GM12878 (cell line): Measurements from ENCODE around the gene MASP1. TPM values are rescaled to one million over a fixed set of nuclear protein-coding genes. Genes with fewer than 3 reads are reported as not detected.

ENCODE experiments used
- ATAC-seq: fragments of 200-7000 bp; cut with Tn5 transposase; 3 replicates; pipeline ENCODE4 v1.9.1; 2020; ENCODE audit warnings: mild to moderate bottlenecking, moderate library complexity
- BruUV-seq: library from RNA; stranded (reverse); fragments of 400-500 nt; replicated peaks from 2 replicates; lab custom pipeline; 2021; lab: Mats Ljungman, UMichigan
- CTCF ChIA-PET: fragments of 300-600 bp; sonication (Branson Sonifier 250); formaldehyde crosslinking; extraction: SDS; loops from one replicate; lab custom pipeline; 2021; ENCODE audit warnings: inconsistent platforms; lab: Yijun Ruan, JAX
- POLR2A ChIA-PET: fragments of 350-600 bp; formaldehyde crosslinking; extraction: SDS; loops from one replicate; lab custom pipeline; 2021; ENCODE audit warnings: inconsistent platforms; lab: Charles Lee
- RAD21 ChIA-PET: fragments of 300-600 bp; sonication (Branson Sonifier 250); formaldehyde crosslinking; loops from one replicate; lab custom pipeline; 2023; ENCODE audit warnings: antibody characterized with exemption; ENCODE audit not compliant: unreplicated experiment; lab: Charles Lee
- SMC1A ChIA-PET: fragments of 300-600 bp; sonication (Branson Sonifier 250); formaldehyde crosslinking; loops from one replicate; lab custom pipeline; 2023; ENCODE audit not compliant: unreplicated experiment, uncharacterized antibody; lab: Charles Lee
- DNase-seq: peaks from one replicate; pipeline ENCODE4 v3.0.0-alpha.2; 2011; ENCODE audit warnings: low read depth, low spot score
- FAIRE-seq: peaks from 3 replicates; lab custom pipeline; 2011; peaks lifted over from hg19 to GRCh38; lab: Jason Lieb, UNC
- H2AFZ ChIP-seq: 2 replicates; pipeline ENCODE4 v1.6.0; 2011; ENCODE audit warnings: low read depth, low read length, control low read depth; ENCODE audit not compliant: control insufficient read depth
- H3K27ac ChIP-seq: 2 replicates; pipeline ENCODE4 v1.5.1; 2011; ENCODE audit warnings: control low read depth; ENCODE audit not compliant: control insufficient read depth, insufficient read depth
- H3K27me3 ChIP-seq, 2 experiments: replicated peaks in 1 of 2; 2 replicates each; pipeline versions ENCODE4 v1.6.0 to v1.6.1; 2011; ENCODE audit warnings: low read length in 1 of 2; ENCODE audit not compliant: control insufficient read depth in 2 of 2, insufficient read depth in 2 of 2
- H3K36me3 ChIP-seq, 2 experiments: 2 replicates each; pipeline ENCODE4 v1.5.1; 2011; ENCODE audit warnings: low read length in 1 of 2; ENCODE audit not compliant: control insufficient read depth in 2 of 2, insufficient read depth in 2 of 2
- H3K4me1 ChIP-seq: 2 replicates; pipeline ENCODE4 v1.6.1; 2011; ENCODE audit warnings: mild to moderate bottlenecking, low read length, moderate library complexity, mixed read lengths; ENCODE audit not compliant: control insufficient read depth, insufficient read depth
- H3K4me2 ChIP-seq: 2 replicates; pipeline ENCODE4 v1.6.0; 2011; ENCODE audit warnings: control low read depth; ENCODE audit not compliant: control insufficient read depth, insufficient read depth
- H3K4me3 ChIP-seq: fragments of 200-600 bp; sonication (generic); 2 replicates; pipeline ENCODE4 v1.5.1; 2016
- H3K79me2 ChIP-seq: 2 replicates; pipeline ENCODE4 v1.6.0; 2011; ENCODE audit warnings: low read length; ENCODE audit not compliant: control insufficient read depth, insufficient read depth
- H3K9ac ChIP-seq: 2 replicates; pipeline ENCODE4 v1.8.0; 2011; ENCODE audit warnings: low read length, control low read depth, mixed read lengths; ENCODE audit not compliant: control insufficient read depth, insufficient read depth
- H3K9me3 ChIP-seq: replicated peaks from 3 replicates; pipeline ENCODE4 v1.5.1; 2011; ENCODE audit warnings: mild to moderate bottlenecking, low read length; ENCODE audit not compliant: control insufficient read depth, insufficient read depth
- H4K20me1 ChIP-seq: 2 replicates; pipeline ENCODE4 v1.6.0; 2011; ENCODE audit not compliant: control insufficient read depth, insufficient read depth
- NFIC ChIP-seq: IDR thresholded peaks from 2 replicates; pipeline ENCODE4 v1.6.1; 2012; ENCODE audit warnings: low read depth, mild to moderate bottlenecking, inconsistent platforms, low read length, moderate library complexity
- WGBS: methylation state at CpG from one replicate; pipeline ENCODE4 v1.1.6; 2016; ENCODE audit warnings: low lambda C conversion rate; ENCODE audit not compliant: insufficient replicate concordance, insufficient coverage; ENCODE audit errors: missing lambda C conversion rate; 5-methylcytosine and 5-hydroxymethylcytosine counted together
- in situ Hi-C: fragments of 300-500 bp; cut with MboI; formaldehyde crosslinking; loops from 9 replicates; pipeline ENCODE4 v1.14.3; 2018; ENCODE audit warnings: mixed read lengths
- intact Hi-C: fragments of 100-400 bp; cut with micrococcal nuclease; formaldehyde crosslinking; loops from one replicate; pipeline ENCODE4 v1.14.2; 2022; ENCODE audit not compliant: unreplicated experiment
- polyA plus RNA-seq, 11 experiments: library from polyadenylated mRNA; depleted of rRNA in 4 of 11; unstranded in 6 of 11; stranded (reverse) in 5 of 11; fragments of >200 nt; fragmentation: Nextera tagmentation in 4 of 11; fragmentation: Illumina TruSeq in 1 of 11; extraction: Ambion mirVana in 4 of 11; extraction: Trizol in 1 of 11; gene quantifications; 1 replicate in 1 of 11; 2 replicates in 10 of 11; pipeline versions ENCODE4 v1.2.1 to v1.2.3, GENCODE V29; 2011 to 2016; ENCODE audit warnings: inconsistent platforms in 2 of 11, missing spikeins in 2 of 11, low read depth in 1 of 11
- total RNA-seq, 4 experiments: library from RNA; depleted of rRNA in 3 of 4; stranded (reverse); fragments of >200 nt in 3 of 4; fragmentation: Illumina TruSeq in 1 of 4; extraction: Trizol in 1 of 4; gene quantifications; 2 replicates each; pipeline versions ENCODE4 v1.2.1 to v1.2.3, GENCODE V29; 2013 to 2021

The MASP1 gene
- total and polyA plus RNA-seq, 10 of the 15 experiments (the other 5 are each of a cell fraction or from before 2014, with no cell fraction given), result 0.05 TPM; not detected in 9

GRCh38 chr3:187185759-187186158, 105.8 kb downstream of the MASP1 start:
- BruUV-seq, result no TSS peak
- Histone ChIP-seq H3K9ac (no peak overlapping the region), H3K27me3 (no peaks in the 10 kb centered on the region), H3K27ac (no peak overlapping the region), H3K4me1 (peaks cover 8% of the 10 kb centered on the region), H2AFZ (no peak overlapping the region), H3K4me2 (no peak overlapping the region), H3K4me3 (no peak overlapping the region), H4K20me1 (no peaks in the 10 kb centered on the region), H3K36me3 (no peaks in the 10 kb centered on the region), H3K9me3 (no peaks in the 10 kb centered on the region; the same call in 2 of the 3 replicates), H3K79me2 (no peaks in the 10 kb centered on the region)
- POLR2A ChIA-PET, result no interaction called here
- TF ChIP-seq NFIC, result no peak
- FAIRE-seq (no peak), DNase-seq (no peak), ATAC-seq (no peak)
- intact Hi-C loops, result no loop called here
- in situ Hi-C loops, result no loop called here
- RAD21 ChIA-PET, result no interaction called here
- SMC1A ChIA-PET, result no interaction called here
- CTCF ChIA-PET, result no interaction called here
- WGBS, result 63% methylated on average over 4 of the region's 4 CpGs

Other genes with a start within 250 kb of the MASP1 start
- 54.3 and 54.4 TPM in 2 replicates for gene RPL39L, start 152.2 kb downstream of the MASP1 start, total RNA-seq (2014; rRNA removed)
- gene RPL39L, start 152.2 kb downstream of the MASP1 start, total RNA-seq (2014; rRNA removed; fragmentation: Illumina TruSeq; extraction: Trizol), result 25.2 and 28.8 TPM in 2 replicates
- gene RPL39L, start 152.2 kb downstream of the MASP1 start, total RNA-seq (2021), result 20.4 and 22.1 TPM in 2 replicates
- gene RPL39L, start 152.2 kb downstream of the MASP1 start, polyA plus RNA-seq (2011; rRNA removed), result 16.5 and 17.4 TPM in 2 replicates
- gene RPL39L, start 152.2 kb downstream of the MASP1 start, polyA plus RNA-seq (2014; fragmentation: Illumina TruSeq; extraction: Trizol), result 23.1 and 27.5 TPM in 2 replicates
- gene RPL39L, start 152.2 kb downstream of the MASP1 start, polyA plus RNA-seq (2014; fragmentation: Nextera tagmentation; extraction: Ambion mirVana), result 10 to 100 TPM; 12.5 to 33.7 TPM
- gene RPL39L, start 152.2 kb downstream of the MASP1 start, polyA plus RNA-seq (2014; rRNA removed), result 46.6 and 50.1 TPM in 2 replicates
- gene RPL39L, start 152.2 kb downstream of the MASP1 start, polyA plus RNA-seq (2016; fragmentation: Nextera tagmentation; extraction: Ambion mirVana), result 10 to 100 TPM; 59.6 to 67.8 TPM
- not detected in 2 replicates for gene RTP1, start 94.3 kb downstream of the MASP1 start, total RNA-seq (2014; rRNA removed)
- gene RTP1, start 94.3 kb downstream of the MASP1 start, total RNA-seq (2014; rRNA removed; fragmentation: Illumina TruSeq; extraction: Trizol), result not detected in 2 replicates
- gene RTP1, start 94.3 kb downstream of the MASP1 start, total RNA-seq (2021), result not detected in 2 replicates
- gene RTP1, start 94.3 kb downstream of the MASP1 start, polyA plus RNA-seq (2011; rRNA removed), result not detected in 2 replicates
- gene RTP1, start 94.3 kb downstream of the MASP1 start, polyA plus RNA-seq (2014; fragmentation: Illumina TruSeq; extraction: Trizol), result not detected in 2 replicates
- not detected for gene RTP1, start 94.3 kb downstream of the MASP1 start, polyA plus RNA-seq (2014; fragmentation: Nextera tagmentation; extraction: Ambion mirVana)
- gene RTP1, start 94.3 kb downstream of the MASP1 start, polyA plus RNA-seq (2014; rRNA removed), result not detected in 2 replicates
- not detected for gene RTP1, start 94.3 kb downstream of the MASP1 start, polyA plus RNA-seq (2016; fragmentation: Nextera tagmentation; extraction: Ambion mirVana)
- gene RTP4, start 76.6 kb upstream of the MASP1 start, total RNA-seq (2014; rRNA removed), result 3.8 and 4.6 TPM in 2 replicates
- 4.3 and 4.9 TPM in 2 replicates for gene RTP4, start 76.6 kb upstream of the MASP1 start, total RNA-seq (2014; rRNA removed; fragmentation: Illumina TruSeq; extraction: Trizol)
- gene RTP4, start 76.6 kb upstream of the MASP1 start, total RNA-seq (2021), result 2.8 and 3.4 TPM in 2 replicates
- gene RTP4, start 76.6 kb upstream of the MASP1 start, polyA plus RNA-seq (2011; rRNA removed), result 4.3 and 5.1 TPM in 2 replicates
- 4.0 and 4.1 TPM in 2 replicates for gene RTP4, start 76.6 kb upstream of the MASP1 start, polyA plus RNA-seq (2014; fragmentation: Illumina TruSeq; extraction: Trizol)
- gene RTP4, start 76.6 kb upstream of the MASP1 start, polyA plus RNA-seq (2014; fragmentation: Nextera tagmentation; extraction: Ambion mirVana), result 1 to 10 TPM; 5.5 to 6.5 TPM
- 2.3 and 2.4 TPM in 2 replicates for gene RTP4, start 76.6 kb upstream of the MASP1 start, polyA plus RNA-seq (2014; rRNA removed)
- 1 to 10 TPM; 2.2 to 3.9 TPM for gene RTP4, start 76.6 kb upstream of the MASP1 start, polyA plus RNA-seq (2016; fragmentation: Nextera tagmentation; extraction: Ambion mirVana)